HepG2 (cell line): ENCODE measurements around the gene KANK3. TPM values are rescaled to one million over a fixed set of nuclear protein-coding genes. Genes with fewer than 3 reads are reported as not detected.

ENCODE experiments used
- ARNTL ChIP-seq: sonication (generic); formaldehyde crosslinking; IDR thresholded peaks from 2 replicates; pipeline ENCODE4 v1.4.0; 2020; ENCODE audit warnings: mild to moderate bottlenecking, missing genetic modification reagents
- BCLAF1 ChIP-seq: fragments of 450-650 bp; IDR thresholded peaks from 2 replicates; pipeline ENCODE4 v1.6.1; 2017; ENCODE audit warnings: mild to moderate bottlenecking
- BRF2 ChIP-seq: sonication (generic); formaldehyde crosslinking; IDR thresholded peaks from 2 replicates; pipeline ENCODE4 v1.8.1; 2022; ENCODE audit warnings: mild to moderate bottlenecking, missing genetic modification reagents
- DPF2 ChIP-seq: sonication (generic); formaldehyde crosslinking; IDR thresholded peaks from 2 replicates; pipeline ENCODE4 v1.4.0; 2020; ENCODE audit warnings: mild to moderate bottlenecking, low read depth, missing genetic modification reagents, borderline replicate concordance
- E2F5 ChIP-seq: sonication (generic); formaldehyde crosslinking; conservative IDR thresholded peaks from 2 replicates; pipeline ENCODE4 v1.4.0; 2020; ENCODE audit warnings: missing genetic modification reagents
- FOXK2 ChIP-seq: fragments of 450-650 bp; IDR thresholded peaks from 2 replicates; pipeline ENCODE4 v1.6.1; 2016
- HDAC6 ChIP-seq: fragments of 200-600 bp; sonication (generic); IDR thresholded peaks from 2 replicates; pipeline ENCODE4 v1.7.0; 2017; ENCODE audit warnings: mild to moderate bottlenecking, antibody characterized with exemption, low read length, low read depth
- HOXA9 ChIP-seq: sonication (generic); formaldehyde crosslinking; IDR thresholded peaks from 2 replicates; pipeline ENCODE4 v1.8.1; 2022; ENCODE audit warnings: missing genetic modification reagents, mild to moderate bottlenecking, moderate library complexity, borderline replicate concordance
- KDM6A ChIP-seq: IDR thresholded peaks from 2 replicates; pipeline ENCODE4 v1.6.1; 2016; ENCODE audit warnings: low read depth
- NPAS2 ChIP-seq: sonication (generic); formaldehyde crosslinking; IDR thresholded peaks from 2 replicates; pipeline ENCODE4 v1.8.0; 2022; ENCODE audit warnings: mild to moderate bottlenecking, missing genetic modification reagents, borderline replicate concordance
- SCMH1 ChIP-seq: sonication (generic); formaldehyde crosslinking; IDR thresholded peaks from 2 replicates; pipeline ENCODE4 v1.9.0; 2021; ENCODE audit warnings: missing genetic modification reagents, mild to moderate bottlenecking, borderline replicate concordance
- SKIL ChIP-seq: sonication (generic); formaldehyde crosslinking; IDR thresholded peaks from 2 replicates; pipeline ENCODE4 v1.8.0; 2022; ENCODE audit warnings: missing genetic modification reagents, mild to moderate bottlenecking, moderate library complexity, borderline replicate concordance
- SMC3 ChIP-seq: IDR thresholded peaks from 2 replicates; pipeline ENCODE4 v1.6.1; 2011; ENCODE audit warnings: low read length, improper control_type of control experiment
- TBX2 ChIP-seq: sonication (generic); formaldehyde crosslinking; IDR thresholded peaks from 2 replicates; pipeline ENCODE4 v1.5.0; 2020; ENCODE audit warnings: missing genetic modification reagents, mild to moderate bottlenecking, borderline replicate concordance
- THAP7 ChIP-seq: sonication (generic); formaldehyde crosslinking; IDR thresholded peaks from 2 replicates; pipeline ENCODE4 v1.8.1; 2023; ENCODE audit warnings: mild to moderate bottlenecking, missing genetic modification reagents
- ZFP37 ChIP-seq: sonication (generic); formaldehyde crosslinking; IDR thresholded peaks from 2 replicates; pipeline ENCODE4 v1.4.0; 2020; ENCODE audit warnings: missing genetic modification reagents, borderline replicate concordance
- ZNF24 ChIP-seq: fragments of 450-650 bp; IDR thresholded peaks from 2 replicates; pipeline ENCODE4 v1.6.1; 2017; ENCODE audit warnings: antibody characterized with exemption, mild to moderate bottlenecking
- ZNF350 ChIP-seq: sonication (generic); formaldehyde crosslinking; IDR thresholded peaks from 2 replicates; pipeline ENCODE4 v1.4.0; 2020; ENCODE audit warnings: mild to moderate bottlenecking, low read depth, missing genetic modification reagents, borderline replicate concordance
- ZNF501 ChIP-seq: sonication (generic); formaldehyde crosslinking; IDR thresholded peaks from 2 replicates; pipeline ENCODE4 v1.5.1; 2020; ENCODE audit warnings: mild to moderate bottlenecking, moderate library complexity, missing genetic modification reagents
- ZNF576 ChIP-seq: sonication (generic); formaldehyde crosslinking; IDR thresholded peaks from 2 replicates; pipeline ENCODE4 v1.4.0; 2020; ENCODE audit warnings: mild to moderate bottlenecking, missing genetic modification reagents
- ZNF709 ChIP-seq: sonication (generic); formaldehyde crosslinking; IDR thresholded peaks from 2 replicates; pipeline ENCODE4 v1.5.0; 2020; ENCODE audit warnings: mild to moderate bottlenecking, missing genetic modification reagents
- polyA plus RNA-seq, 8 experiments: library from polyadenylated mRNA; depleted of rRNA in 3 of 8; stranded (reverse) in 7 of 8; unstranded in 1 of 8; fragments of >200 nt; fragmentation: Illumina TruSeq in 4 of 8; extraction: Trizol in 4 of 8; gene quantifications; 2 replicates each; pipeline versions ENCODE4 v1.2.1 to v1.2.3, GENCODE V29; 2011 to 2016; ENCODE audit warnings: low read depth in 4 of 8, missing spikeins in 1 of 8, mixed read lengths in 1 of 8; ENCODE audit not compliant: insufficient read depth in 1 of 8
- total RNA-seq, 5 experiments: library from RNA; depleted of rRNA; stranded (reverse); fragments of >200 nt; fragmentation: Illumina TruSeq; extraction: Trizol; gene quantifications; 2 replicates each; pipeline ENCODE4 v1.2.3, GENCODE V29; 2016; ENCODE audit warnings: low read depth in 1 of 5

KANK3 gene
- total and polyA plus RNA-seq, 2 of the 13 experiments (the other 11 are each of a cell fraction or from before 2014, with no cell fraction given), result 0.15 to 0.20 TPM

GRCh38 chr19:8363803-8364771 is 21.0 kb upstream of the KANK3 start, which contains the start of gene ANGPTL4 (continued):
- peak; percentile 58; the same call in 1 of the 2 replicates for TF ChIP-seq TBX2 (CRISPR knock-in tag)
- no peak for TF ChIP-seq HDAC6
- TF ChIP-seq ZNF576, result no peak
- peak; percentile 40; the same call in 1 of the 2 replicates for TF ChIP-seq ARNTL (CRISPR knock-in tag)
- TF ChIP-seq DPF2 (CRISPR knock-in tag), result no peak
- TF ChIP-seq ZFP37 (CRISPR knock-in tag), result no peak
- TF ChIP-seq SKIL (CRISPR knock-in tag), result no peak
- TF ChIP-seq FOXK2, result no peak
- TF ChIP-seq HOXA9 (CRISPR knock-in tag), result no peak
- TF ChIP-seq SCMH1 (CRISPR knock-in tag), result no peak
- TF ChIP-seq ZNF350, result no peak
- TF ChIP-seq BCLAF1, result no peak
- TF ChIP-seq E2F5 (CRISPR knock-in tag), result no peak
- TF ChIP-seq ZNF24, result no peak
- TF ChIP-seq THAP7 (CRISPR knock-in tag), result no peak
- 0 out of 2 replicates have a peak, but pooled peaks have one; percentile 33 for TF ChIP-seq ZNF709 (CRISPR knock-in tag)
- TF ChIP-seq NPAS2 (CRISPR knock-in tag), result no peak
- TF ChIP-seq KDM6A (CRISPR knock-in tag), result no peak
- TF ChIP-seq ZNF501 (CRISPR knock-in tag), result peak; percentile 64
- no peak for TF ChIP-seq SMC3
- TF ChIP-seq BRF2 (CRISPR knock-in tag), result no peak
